KG1 (cell line): ENCODE results near the gene HSPA6.
"Not testable (repeated sequence)": the region's sequence is repeated elsewhere in the genome, so short reads cannot be mapped to it uniquely, and the experiment has no call there.

Experiments used
- DNase-seq: peaks from one replicate; lab custom pipeline; 2025; lab: John Stamatoyannopoulos, UW

HSPA6 gene

GRCh38 chr1:161560960-161561715 lies 36.8 kb downstream of the HSPA6 start:
- DNase-seq, result not testable (repeated sequence)

GRCh38 chr1:161562441-161562840 lies 38.1 kb downstream of the HSPA6 start:
- not testable (repeated sequence) for DNase-seq

- not testable (repeated sequence) for DNase-seq
Measured at GRCh38 chr1:161563522-161563921, 39.2 kb downstream of the HSPA6 start.

DNA sequence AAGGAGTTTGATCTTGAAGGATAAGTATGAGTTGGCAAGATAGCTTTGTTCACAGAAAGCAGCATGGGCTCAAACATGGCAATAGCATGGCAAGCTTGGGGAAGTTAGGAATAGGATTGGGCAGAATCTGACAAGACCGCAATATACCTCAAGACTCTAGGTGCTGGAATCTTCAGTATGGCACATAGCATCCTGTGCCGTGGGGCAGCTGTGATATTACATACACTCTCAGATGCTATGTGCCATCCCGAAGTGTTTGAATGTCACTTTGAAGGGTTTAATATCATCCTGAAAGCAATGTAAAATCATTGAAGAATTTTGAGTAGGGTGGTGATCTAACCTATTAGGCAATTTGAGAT lies 42.2 kb downstream of the HSPA6 start:
- DNase-seq, result not testable (repeated sequence)

DNA sequence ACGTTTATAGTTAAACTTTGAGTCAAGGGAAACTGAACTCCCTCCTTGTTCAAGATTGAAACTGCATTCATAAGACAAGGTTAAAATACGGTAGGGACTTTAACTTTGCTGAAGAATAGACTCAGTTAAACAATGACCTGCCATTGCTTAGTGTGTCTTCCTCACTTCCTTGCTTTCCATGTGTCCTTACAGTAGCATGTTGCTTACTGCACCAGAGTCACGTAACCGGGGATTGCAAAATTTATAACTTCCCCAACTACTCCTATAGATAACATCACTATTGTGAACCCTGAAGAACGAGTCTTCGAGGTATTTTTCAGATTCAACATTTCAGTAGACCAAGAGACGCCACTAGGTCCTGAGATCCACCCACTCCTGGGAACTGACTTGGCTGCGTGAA lies 47.4 kb downstream of the HSPA6 start:
- DNase-seq, result not testable (repeated sequence)
